Stimulated activated CD4-positive, alpha-beta T cell treated with anti-CD3 and anti-CD28 coated beads, Interleukin-1b, Interleukin-23, amount 100 ng/mL, for 24 hours (primary cell): ENCODE measurements around the gene CREB5.
A peak's percentile ranks its signal among the peaks of the same experiment; 100 is the strongest.

Source experiments
- DNase-seq, 4 experiments: peaks; one replicate each; pipeline ENCODE4 v3.0.0-alpha.2; 2020; ENCODE audit warnings: low read depth in 4 of 4, low spot score in 1 of 4

CREB5 gene

GRCh38 chr7:28842769-28843295 lies 430.5 kb downstream of the CREB5 start:
- DNase-seq: no peak

- DNase-seq: no peak
Measured at GRCh38 chr7:28845106-28845505, 432.8 kb downstream of the CREB5 start.

GRCh38 chr7:28847176-28847575 lies 434.9 kb downstream of the CREB5 start:
- no peak for DNase-seq

DNA sequence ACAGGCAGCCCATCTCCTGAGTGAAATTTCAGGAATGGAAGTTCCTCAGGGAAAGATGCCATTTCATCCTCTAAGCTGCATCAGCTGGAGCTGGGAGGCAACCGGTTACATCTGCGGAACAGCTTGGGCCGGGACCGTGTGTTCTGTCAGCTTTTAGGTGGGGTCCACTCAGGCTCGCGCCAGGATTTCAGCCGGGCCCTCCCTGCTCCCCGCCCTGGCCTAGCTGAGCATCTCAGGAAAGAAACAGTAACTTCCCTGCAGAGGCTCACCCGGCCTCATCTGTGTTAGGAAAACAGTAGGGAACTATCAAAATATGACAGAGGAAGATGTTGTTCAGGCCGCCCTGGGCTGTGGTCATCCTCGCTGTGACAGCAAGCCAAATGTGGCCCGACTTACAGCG lies 435.4 kb downstream of the CREB5 start:
- no peak for DNase-seq

GRCh38 chr7:28848906-28849305 lies 436.6 kb downstream of the CREB5 start:
- DNase-seq: no peak

DNA sequence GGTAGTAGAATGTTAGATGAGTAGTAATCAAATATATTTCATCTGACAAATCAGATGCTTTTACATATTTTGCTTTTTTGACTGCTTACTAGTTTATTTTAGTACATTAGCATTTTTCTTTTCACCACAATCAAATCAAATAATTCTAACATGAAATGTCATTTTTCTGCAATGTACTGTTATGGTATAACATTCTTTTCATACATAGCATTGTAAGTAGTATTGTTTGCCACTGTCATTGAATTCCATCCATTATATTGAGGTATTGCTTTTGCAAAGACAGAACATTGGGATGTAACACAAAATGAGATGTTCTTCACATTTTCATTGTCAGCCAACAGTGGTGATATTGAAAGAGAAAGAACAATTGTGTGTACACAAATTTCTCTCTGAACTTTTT lies 438.4 kb downstream of the CREB5 start:
- no peak for DNase-seq

DNA sequence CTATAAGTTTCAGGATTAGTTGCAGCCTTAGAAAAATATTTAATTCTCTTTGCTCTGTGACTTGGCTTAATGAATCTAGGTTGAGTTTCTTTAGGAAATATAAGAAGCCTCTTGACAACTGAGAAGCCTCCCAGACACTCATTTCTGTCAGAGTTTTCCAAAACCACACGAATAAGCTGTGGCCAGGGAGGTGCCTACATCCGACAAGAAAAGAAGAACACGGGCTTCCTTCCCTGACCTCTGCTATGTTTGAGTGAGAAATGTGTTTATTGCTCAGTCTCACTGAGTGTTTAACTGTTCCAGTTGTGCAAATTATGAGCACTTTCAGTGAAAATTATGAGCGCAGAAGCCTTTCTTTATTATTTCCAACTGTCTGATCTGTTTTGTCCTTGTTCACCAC lies 440.8 kb downstream of the CREB5 start:
- no peak for DNase-seq

DNA sequence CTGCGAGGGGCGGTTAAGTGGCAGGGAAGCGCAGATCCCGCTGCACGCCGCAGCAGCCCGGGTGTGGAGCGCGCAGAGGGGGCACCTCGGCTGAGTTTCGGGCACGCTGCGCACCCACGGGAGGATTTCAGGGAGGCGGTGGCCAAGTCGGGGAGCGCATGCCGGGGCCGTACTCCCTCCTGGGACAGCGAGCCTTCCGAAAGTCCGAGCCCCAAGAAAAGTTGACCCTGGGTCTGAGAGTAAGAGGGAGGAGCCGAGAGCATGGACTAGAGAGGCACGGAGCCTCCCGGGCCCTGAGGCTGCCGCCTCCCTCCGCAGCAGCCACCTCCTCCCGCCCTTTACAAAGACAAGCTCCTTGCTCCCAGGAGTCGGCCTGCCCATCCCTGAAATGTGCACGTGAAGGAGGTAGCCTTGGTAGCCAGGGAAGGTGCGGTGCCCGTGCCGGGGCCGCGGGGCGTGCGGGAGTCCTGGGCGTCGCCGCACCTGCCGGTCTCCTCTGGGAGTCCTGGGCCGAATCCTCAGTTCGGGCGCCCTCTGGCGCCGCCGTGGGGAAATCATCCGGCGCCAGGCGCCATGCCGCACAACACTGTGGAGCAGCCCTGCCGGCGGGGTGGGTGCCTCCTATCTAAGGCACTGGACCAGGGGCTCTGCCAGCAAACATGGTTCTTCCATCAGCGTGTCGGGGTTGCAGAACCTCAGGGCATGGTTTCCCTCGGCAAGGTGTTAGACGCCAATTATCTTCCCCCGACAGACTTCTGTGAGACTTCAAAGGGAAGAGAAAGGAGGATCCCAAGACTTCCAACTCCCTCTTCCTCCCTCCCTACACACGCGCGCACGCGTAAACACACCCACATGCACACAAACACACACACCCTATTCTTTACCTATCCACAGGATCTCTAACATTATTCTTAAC lies 441.8 kb downstream of the CREB5 start:
- DNase-seq: peak; percentile 16 to 57 (median 53)

GRCh38 chr7:28854750-28855074 lies 442.4 kb downstream of the CREB5 start:
- no peak for DNase-seq

GRCh38 chr7:28855538-28856217 lies 443.4 kb downstream of the CREB5 start:
- no peak for DNase-seq

GRCh38 chr7:28856656-28857055 lies 444.3 kb downstream of the CREB5 start:
- DNase-seq: no peak

GRCh38 chr7:28858206-28858605 lies 445.9 kb downstream of the CREB5 start:
- no peak for DNase-seq

GRCh38 chr7:28858895-28859294 lies 446.6 kb downstream of the CREB5 start:
- DNase-seq: no peak

GRCh38 chr7:28861825-28862224 lies 449.5 kb downstream of the CREB5 start:
- DNase-seq: no peak

DNA sequence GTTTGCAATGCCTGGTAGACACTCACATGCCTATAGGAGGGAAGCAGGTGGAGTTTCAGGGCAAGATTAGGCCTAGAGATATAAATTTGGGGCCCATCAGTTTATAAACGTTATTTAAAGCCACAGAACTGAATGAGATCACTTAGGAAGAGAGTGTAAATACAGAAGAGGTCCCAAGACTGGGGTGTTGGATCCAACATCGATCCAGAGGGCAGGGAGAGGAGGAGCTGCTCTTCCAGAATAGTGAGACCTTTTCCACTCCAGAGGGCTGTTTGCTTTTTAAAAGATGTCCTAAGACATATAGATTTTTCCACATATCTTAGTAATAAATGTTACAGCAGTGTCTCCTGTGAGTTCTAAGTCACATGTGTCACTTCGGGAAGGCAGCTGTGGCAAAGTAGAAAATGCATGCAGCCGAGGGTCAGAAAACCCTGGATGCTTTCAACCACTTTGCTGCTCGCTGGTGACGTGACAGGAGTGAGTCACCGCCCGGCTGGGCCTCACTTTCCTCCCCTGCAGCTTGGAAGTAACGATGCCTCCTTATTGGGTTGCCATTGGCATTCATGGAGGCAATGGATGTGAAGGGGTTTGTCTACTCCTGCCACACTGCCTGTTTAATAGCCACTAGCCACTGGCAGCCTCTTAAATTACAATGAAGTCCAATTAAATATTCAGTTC lies 450.4 kb downstream of the CREB5 start:
- no peak for DNase-seq

DNA sequence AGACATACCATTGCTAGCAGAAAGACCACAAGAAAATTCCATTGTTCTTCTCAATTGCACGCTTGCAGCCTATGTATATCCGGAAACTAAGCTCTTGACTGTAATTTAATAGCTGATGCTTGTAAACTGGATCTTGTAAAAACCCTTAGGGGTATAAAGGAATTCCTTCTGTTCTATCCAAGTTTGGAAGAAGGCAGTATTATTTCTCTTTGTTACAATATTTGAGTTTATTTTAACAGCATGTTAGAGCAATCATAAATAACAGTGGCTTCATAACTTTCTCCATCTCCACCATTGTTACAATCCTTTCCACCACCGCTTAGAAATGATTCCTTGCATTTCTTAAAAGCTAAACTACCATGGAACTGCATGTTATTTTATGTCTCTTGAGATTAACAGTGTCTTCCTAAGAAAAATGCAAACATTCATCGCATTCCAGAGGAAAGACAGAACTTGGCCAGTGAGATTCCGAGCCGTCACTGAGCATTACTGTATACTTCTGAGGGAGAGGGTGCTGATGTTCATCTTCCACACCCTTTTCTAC lies 453.4 kb downstream of the CREB5 start:
- DNase-seq: no peak

- DNase-seq: no peak
Measured at GRCh38 chr7:28868712-28869111, 456.4 kb downstream of the CREB5 start.

GRCh38 chr7:28871077-28871476 lies 458.8 kb downstream of the CREB5 start:
- no peak for DNase-seq

- DNase-seq: no peak
Measured at GRCh38 chr7:28871631-28872030, 459.3 kb downstream of the CREB5 start.

GRCh38 chr7:28872226-28872625 lies 459.9 kb downstream of the CREB5 start:
- no peak for DNase-seq

GRCh38 chr7:28873365-28873764 lies 461.0 kb downstream of the CREB5 start:
- DNase-seq: no peak

GRCh38 chr7:28874001-28874400 lies 461.7 kb downstream of the CREB5 start:
- no peak for DNase-seq
